ENCODE results near the gene ENTPD1. TPM values are rescaled to one million over a fixed set of nuclear protein-coding genes. Genes with fewer than 3 reads are reported as not detected.

Gene ENTPD1
- total and polyA plus RNA-seq, 10 of the 15 experiments (the other 5 are each of a cell fraction or from before 2014, with no cell fraction given) = 110 to 413 (median 161) TPM

- TF ChIP-seq EP300 (IDR thresholded peaks at IDR 0.05; ENCODE audit: borderline replicate concordance in 1 of 2, control insufficient read depth in 1 of 2, low read depth in 2 of 2, low read length in 2 of 2) (peak in 1 of 2 experiments; percentile 56; a peak in 1 of 4 replicates), KDM1A (IDR thresholded peaks at IDR 0.05; ENCODE audit: borderline replicate concordance) (no peak), IRF4 (IDR thresholded peaks at IDR 0.05; ENCODE audit: low read depth, low read length) (no peak), KAT2A (conservative IDR thresholded peaks at IDR 0.05; ENCODE audit: control insufficient read depth, low read depth, low read length) (no peak), CHD1 (IDR thresholded peaks at IDR 0.05; ENCODE audit: low read depth, low read length) (no peak; the same call in 1 of the 2 replicates), POLR2A (IDR thresholded peaks at IDR 0.05; ENCODE audit: low read depth, low read length) (peak; percentile 23; the same call in 1 of the 2 replicates), ZSCAN29 (IDR thresholded peaks at IDR 0.05) (no peak), ZNF207 (IDR thresholded peaks at IDR 0.05; ENCODE audit: borderline replicate concordance) (no peak; the same call in 1 of the 2 replicates), BHLHE40 (IDR thresholded peaks at IDR 0.05; ENCODE audit: borderline replicate concordance in 1 of 2, low read depth in 2 of 2, low read length in 1 of 2) (peak; percentile 52; a peak in 2 of 4 replicates), E2F4 (IDR thresholded peaks at IDR 0.05; ENCODE audit: low read depth, low read length) (no peak), TCF3 (IDR thresholded peaks at IDR 0.05; ENCODE audit: borderline replicate concordance, insufficient read depth, low read depth, low read length) (no peak), TAF1 (IDR thresholded peaks at IDR 0.05; ENCODE audit: borderline replicate concordance, low read depth, low read length) (peak; percentile 88)
- TF ChIP-seq, protein P1, sequence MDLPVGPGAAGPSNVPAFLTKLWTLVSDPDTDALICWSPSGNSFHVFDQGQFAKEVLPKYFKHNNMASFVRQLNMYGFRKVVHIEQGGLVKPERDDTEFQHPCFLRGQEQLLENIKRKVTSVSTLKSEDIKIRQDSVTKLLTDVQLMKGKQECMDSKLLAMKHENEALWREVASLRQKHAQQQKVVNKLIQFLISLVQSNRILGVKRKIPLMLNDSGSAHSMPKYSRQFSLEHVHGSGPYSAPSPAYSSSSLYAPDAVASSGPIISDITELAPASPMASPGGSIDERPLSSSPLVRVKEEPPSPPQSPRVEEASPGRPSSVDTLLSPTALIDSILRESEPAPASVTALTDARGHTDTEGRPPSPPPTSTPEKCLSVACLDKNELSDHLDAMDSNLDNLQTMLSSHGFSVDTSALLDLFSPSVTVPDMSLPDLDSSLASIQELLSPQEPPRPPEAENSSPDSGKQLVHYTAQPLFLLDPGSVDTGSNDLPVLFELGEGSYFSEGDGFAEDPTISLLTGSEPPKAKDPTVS (IDR thresholded peaks at IDR 0.05; ENCODE audit: low read depth, low read length) = no peak
- TF ChIP-seq, protein P2, sequence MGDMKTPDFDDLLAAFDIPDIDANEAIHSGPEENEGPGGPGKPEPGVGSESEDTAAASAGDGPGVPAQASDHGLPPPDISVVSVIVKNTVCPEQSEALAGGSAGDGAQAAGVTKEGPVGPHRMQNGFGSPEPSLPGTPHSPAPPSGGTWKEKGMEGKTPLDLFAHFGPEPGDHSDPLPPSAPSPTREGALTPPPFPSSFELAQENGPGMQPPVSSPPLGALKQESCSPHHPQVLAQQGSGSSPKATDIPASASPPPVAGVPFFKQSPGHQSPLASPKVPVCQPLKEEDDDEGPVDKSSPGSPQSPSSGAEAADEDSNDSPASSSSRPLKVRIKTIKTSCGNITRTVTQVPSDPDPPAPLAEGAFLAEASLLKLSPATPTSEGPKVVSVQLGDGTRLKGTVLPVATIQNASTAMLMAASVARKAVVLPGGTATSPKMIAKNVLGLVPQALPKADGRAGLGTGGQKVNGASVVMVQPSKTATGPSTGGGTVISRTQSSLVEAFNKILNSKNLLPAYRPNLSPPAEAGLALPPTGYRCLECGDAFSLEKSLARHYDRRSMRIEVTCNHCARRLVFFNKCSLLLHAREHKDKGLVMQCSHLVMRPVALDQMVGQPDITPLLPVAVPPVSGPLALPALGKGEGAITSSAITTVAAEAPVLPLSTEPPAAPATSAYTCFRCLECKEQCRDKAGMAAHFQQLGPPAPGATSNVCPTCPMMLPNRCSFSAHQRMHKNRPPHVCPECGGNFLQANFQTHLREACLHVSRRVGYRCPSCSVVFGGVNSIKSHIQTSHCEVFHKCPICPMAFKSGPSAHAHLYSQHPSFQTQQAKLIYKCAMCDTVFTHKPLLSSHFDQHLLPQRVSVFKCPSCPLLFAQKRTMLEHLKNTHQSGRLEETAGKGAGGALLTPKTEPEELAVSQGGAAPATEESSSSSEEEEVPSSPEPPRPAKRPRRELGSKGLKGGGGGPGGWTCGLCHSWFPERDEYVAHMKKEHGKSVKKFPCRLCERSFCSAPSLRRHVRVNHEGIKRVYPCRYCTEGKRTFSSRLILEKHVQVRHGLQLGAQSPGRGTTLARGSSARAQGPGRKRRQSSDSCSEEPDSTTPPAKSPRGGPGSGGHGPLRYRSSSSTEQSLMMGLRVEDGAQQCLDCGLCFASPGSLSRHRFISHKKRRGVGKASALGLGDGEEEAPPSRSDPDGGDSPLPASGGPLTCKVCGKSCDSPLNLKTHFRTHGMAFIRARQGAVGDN (IDR thresholded peaks at IDR 0.05) = peak; percentile 57; the same call in 1 of the 2 replicates
- TF ChIP-seq, protein P3, sequence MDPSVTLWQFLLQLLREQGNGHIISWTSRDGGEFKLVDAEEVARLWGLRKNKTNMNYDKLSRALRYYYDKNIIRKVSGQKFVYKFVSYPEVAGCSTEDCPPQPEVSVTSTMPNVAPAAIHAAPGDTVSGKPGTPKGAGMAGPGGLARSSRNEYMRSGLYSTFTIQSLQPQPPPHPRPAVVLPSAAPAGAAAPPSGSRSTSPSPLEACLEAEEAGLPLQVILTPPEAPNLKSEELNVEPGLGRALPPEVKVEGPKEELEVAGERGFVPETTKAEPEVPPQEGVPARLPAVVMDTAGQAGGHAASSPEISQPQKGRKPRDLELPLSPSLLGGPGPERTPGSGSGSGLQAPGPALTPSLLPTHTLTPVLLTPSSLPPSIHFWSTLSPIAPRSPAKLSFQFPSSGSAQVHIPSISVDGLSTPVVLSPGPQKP (IDR thresholded peaks at IDR 0.05; ENCODE audit: low read depth, low read length) = 0 out of 2 replicates have a peak, but pooled peaks have one; percentile 39
- TF ChIP-seq, protein P4, sequence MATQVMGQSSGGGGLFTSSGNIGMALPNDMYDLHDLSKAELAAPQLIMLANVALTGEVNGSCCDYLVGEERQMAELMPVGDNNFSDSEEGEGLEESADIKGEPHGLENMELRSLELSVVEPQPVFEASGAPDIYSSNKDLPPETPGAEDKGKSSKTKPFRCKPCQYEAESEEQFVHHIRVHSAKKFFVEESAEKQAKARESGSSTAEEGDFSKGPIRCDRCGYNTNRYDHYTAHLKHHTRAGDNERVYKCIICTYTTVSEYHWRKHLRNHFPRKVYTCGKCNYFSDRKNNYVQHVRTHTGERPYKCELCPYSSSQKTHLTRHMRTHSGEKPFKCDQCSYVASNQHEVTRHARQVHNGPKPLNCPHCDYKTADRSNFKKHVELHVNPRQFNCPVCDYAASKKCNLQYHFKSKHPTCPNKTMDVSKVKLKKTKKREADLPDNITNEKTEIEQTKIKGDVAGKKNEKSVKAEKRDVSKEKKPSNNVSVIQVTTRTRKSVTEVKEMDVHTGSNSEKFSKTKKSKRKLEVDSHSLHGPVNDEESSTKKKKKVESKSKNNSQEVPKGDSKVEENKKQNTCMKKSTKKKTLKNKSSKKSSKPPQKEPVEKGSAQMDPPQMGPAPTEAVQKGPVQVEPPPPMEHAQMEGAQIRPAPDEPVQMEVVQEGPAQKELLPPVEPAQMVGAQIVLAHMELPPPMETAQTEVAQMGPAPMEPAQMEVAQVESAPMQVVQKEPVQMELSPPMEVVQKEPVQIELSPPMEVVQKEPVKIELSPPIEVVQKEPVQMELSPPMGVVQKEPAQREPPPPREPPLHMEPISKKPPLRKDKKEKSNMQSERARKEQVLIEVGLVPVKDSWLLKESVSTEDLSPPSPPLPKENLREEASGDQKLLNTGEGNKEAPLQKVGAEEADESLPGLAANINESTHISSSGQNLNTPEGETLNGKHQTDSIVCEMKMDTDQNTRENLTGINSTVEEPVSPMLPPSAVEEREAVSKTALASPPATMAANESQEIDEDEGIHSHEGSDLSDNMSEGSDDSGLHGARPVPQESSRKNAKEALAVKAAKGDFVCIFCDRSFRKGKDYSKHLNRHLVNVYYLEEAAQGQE (IDR thresholded peaks at IDR 0.05; ENCODE audit: low read depth, low read length) = no peak
- TF ChIP-seq, protein P5, sequence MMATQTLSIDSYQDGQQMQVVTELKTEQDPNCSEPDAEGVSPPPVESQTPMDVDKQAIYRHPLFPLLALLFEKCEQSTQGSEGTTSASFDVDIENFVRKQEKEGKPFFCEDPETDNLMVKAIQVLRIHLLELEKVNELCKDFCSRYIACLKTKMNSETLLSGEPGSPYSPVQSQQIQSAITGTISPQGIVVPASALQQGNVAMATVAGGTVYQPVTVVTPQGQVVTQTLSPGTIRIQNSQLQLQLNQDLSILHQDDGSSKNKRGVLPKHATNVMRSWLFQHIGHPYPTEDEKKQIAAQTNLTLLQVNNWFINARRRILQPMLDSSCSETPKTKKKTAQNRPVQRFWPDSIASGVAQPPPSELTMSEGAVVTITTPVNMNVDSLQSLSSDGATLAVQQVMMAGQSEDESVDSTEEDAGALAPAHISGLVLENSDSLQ (IDR thresholded peaks at IDR 0.05) = peak; percentile 18; the same call in 1 of the 2 replicates
Observed at GRCh38 chr10:95755511-95756004, 405 bp upstream of the ENTPD1 start (continued).
